Activated CD4-positive, alpha-beta T cell treated with anti-CD3 and anti-CD28 coated beads, Interleukin-2, amount 10 ng/mL, durations not matched to agents 24 days and 14 days (primary cell): ENCODE results near the gene DPYSL4. TPM values are rescaled to one million over a fixed set of nuclear protein-coding genes. Genes with fewer than 3 reads are reported as not detected.

Source experiments
- DNase-seq: peaks from one replicate; pipeline ENCODE4 v3.0.0; 2022
- H3K27ac Mint-ChIP-seq: one replicate; pipeline ENCODE4 v1.8.0; 2022; ENCODE audit warnings: mild to moderate bottlenecking, mixed read lengths
- H3K27me3 Mint-ChIP-seq: one replicate; pipeline ENCODE4 v1.8.0; 2022; ENCODE audit warnings: mixed read lengths
- H3K36me3 Mint-ChIP-seq: one replicate; pipeline ENCODE4 v1.8.0; 2022; ENCODE audit warnings: low read depth, mild to moderate bottlenecking, mixed read lengths
- H3K4me1 Mint-ChIP-seq: one replicate; pipeline ENCODE4 v1.8.0; 2021; ENCODE audit warnings: mixed read lengths
- H3K4me3 Mint-ChIP-seq: one replicate; pipeline ENCODE4 v1.8.0; 2022; ENCODE audit warnings: mild to moderate bottlenecking, moderate library complexity, mixed read lengths
- H3K9me3 Mint-ChIP-seq: one replicate; pipeline ENCODE4 v1.8.0; 2021; ENCODE audit warnings: mixed read lengths
- intact Hi-C: fragments of 100-400 bp; cut with micrococcal nuclease; formaldehyde crosslinking; loops from one replicate; pipeline ENCODE4 v1.15.1; 2023
- total RNA-seq: library from RNA; stranded (reverse); gene quantifications from 2 replicates; pipeline ENCODE4 v1.2.3, GENCODE V29; 2022

DPYSL4 gene
- total RNA-seq, 1 donor from 2014 or later = 32.5 TPM

DNA sequence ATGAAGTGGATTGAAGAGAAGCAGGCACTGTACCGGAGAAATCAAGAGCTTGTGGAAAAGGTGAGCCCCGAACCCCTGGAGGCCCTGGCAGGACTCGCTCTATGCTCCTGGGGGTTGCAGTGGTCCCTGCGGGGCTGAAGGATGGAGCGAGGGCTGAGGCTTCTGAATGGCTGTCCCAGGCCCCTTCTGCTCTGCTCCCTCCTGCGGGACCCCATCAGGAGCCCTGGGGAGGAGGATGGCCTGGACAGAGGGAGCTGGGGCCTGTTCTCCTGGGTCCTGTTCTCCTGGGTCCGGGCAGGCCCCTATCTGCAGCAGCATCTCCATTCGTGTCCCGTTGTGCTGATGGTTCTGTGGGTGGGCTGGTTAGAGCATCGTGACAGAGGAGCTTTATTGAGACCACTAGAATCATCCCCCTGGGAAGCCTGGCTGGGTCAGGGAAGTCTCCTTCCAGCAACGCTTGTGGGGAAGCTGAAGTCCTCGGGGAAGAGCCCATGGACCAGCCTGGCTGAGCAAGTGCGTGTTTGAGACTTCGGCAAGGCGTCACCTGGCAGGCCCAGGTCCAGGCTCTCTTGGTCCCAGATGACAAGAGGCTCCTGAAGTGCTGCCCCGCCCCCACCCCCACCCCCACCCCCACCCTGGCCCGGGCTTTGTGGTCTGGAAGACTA is 41.1 kb upstream of the DPYSL4 start:
- Mint-ChIP-seq H3K27ac (no peak overlapping the region), H3K4me1 (no peaks in the 10 kb centered on the region), H3K36me3 (no peaks in the 10 kb centered on the region), H3K9me3 (no peaks in the 10 kb centered on the region), H3K4me3 (no peak overlapping the region), H3K27me3 (no peaks in the 10 kb centered on the region)
- DNase-seq = no peak
- intact Hi-C loops = no loop called here

DNA sequence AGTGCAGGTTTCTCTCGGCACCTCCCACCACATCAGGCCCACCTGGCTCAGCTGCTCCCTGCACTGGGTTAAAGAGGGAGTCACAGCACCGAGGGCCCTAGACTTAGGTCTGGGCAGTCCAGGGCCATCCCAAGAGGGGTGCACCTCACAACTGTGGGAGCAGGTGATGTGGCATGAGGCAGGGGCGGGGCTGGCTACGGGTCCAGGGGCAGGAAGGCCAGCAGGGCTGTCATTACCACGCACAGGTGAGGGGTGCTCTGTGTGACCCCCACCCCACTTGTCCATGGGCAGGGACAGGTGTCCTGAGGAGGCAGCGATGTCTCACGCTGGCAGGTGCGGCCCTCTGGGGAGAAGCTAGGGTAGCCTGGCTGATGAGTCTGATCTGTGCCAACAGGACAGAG is 40.5 kb upstream of the DPYSL4 start:
- no peaks in the 10 kb centered on the region for H3K9me3 Mint-ChIP-seq
- no peak overlapping the region for H3K4me3 Mint-ChIP-seq
- DNase-seq = no peak
- intact Hi-C loops = no loop called here
- H3K4me1 Mint-ChIP-seq = no peaks in the 10 kb centered on the region
- no peaks in the 10 kb centered on the region for H3K27me3 Mint-ChIP-seq
- H3K27ac Mint-ChIP-seq = no peak overlapping the region
- H3K36me3 Mint-ChIP-seq = no peaks in the 10 kb centered on the region

DNA sequence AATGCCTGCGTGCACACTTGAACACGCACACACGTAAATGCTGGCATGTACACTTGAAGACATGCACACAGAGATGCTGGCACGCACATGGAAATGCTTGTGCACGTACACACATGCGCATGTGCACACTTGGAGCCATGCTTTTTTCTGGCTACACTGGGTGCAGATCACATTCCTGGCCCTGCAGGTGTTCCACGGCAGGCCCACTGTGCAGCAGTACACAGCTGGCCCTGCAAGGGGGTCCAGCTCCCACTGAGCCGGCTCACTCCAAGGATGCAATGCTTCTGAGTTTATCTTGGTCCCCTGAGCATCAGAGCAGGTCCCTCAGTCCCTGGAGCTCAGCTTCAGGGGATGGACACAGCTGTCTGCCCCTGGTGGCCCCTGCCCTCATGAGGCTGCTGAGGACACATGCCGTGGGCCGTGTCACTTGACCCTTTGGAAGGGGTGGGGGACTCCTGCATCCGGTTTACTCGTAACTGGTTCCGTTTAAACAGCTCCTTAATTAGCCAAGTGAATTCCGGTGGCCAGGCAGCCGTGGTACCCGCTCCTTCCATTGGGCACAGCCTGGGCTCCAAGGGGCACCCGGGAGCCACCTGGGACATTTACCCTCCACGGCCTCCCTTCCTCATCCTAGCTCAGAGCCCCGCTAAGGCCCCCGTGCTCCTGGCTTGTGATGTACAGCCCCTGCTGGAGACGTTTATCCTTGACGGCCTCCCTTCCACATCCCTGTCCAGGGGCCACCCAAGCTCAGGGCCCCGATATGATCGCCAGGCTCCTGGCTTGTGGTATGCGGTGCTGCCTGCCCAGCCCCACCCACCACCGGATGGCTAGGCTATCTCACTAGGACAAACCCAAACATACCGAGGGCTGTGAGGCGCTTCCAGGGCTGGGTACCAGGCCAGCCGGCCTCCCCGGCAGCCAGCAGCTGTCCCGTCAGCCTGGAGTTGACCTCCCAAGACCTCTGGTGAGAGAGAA is 39.5 kb upstream of the DPYSL4 start:
- no peaks in the 10 kb centered on the region for H3K4me1 Mint-ChIP-seq
- no peak overlapping the region for H3K4me3 Mint-ChIP-seq
- no peaks in the 10 kb centered on the region for H3K9me3 Mint-ChIP-seq
- H3K27me3 Mint-ChIP-seq = no peaks in the 10 kb centered on the region
- no peaks in the 10 kb centered on the region for H3K36me3 Mint-ChIP-seq
- H3K27ac Mint-ChIP-seq = no peak overlapping the region
- intact Hi-C loops = no loop called here
- no peak for DNase-seq

DNA sequence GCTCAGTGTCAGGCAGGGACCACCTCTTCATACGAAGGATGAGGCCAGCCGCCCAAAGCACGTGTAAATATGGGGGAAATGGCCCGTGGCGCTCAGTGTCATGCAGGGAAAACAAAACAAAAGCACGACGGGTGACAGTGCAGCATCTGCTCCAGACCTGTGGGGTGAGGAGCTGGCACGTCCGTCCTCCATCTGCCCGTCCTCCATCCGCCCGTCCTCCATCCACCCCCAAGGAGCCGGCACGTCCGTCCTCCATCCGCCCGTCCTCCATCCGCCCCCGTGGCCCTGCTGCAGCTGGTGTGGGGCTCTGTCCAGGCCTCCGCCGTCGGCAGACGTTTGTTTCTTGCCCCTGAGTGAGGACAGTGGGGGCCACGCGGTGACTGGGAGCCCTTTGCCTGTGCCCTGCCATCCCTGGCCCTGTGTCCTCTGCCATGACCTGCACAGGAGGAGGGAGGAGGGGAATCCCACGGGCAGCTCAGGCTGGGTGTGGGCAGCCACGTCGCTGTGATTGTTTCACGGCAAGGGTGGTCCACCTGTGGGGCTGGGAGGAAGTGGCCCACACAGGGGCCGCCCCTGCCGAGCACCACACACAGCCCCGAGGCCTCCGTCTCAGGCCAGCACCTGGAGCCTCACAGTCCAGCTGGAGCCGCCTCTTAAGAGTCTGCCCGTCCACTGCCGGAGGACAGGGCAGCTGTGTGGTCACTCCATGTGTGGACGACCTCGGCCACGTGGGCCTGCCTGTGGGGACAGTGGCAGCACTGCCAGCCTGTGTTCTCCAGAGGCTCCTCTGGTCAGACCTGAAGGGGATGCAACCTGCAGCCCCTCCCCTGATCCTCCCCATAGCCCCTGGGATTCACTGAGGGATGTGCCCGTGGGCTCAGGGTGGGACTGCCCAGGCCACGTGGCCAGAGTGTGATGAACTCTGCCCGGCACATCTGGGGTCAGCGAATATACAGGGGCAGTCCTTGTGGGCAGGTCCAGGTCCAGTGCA is 38.2 kb upstream of the DPYSL4 start:
- intact Hi-C loops = no loop called here
- Mint-ChIP-seq H3K9me3 (no peaks in the 10 kb centered on the region), H3K4me3 (no peak overlapping the region), H3K27me3 (no peaks in the 10 kb centered on the region), H3K27ac (no peak overlapping the region), H3K4me1 (no peaks in the 10 kb centered on the region), H3K36me3 (no peaks in the 10 kb centered on the region)
- DNase-seq = no peak

DNA sequence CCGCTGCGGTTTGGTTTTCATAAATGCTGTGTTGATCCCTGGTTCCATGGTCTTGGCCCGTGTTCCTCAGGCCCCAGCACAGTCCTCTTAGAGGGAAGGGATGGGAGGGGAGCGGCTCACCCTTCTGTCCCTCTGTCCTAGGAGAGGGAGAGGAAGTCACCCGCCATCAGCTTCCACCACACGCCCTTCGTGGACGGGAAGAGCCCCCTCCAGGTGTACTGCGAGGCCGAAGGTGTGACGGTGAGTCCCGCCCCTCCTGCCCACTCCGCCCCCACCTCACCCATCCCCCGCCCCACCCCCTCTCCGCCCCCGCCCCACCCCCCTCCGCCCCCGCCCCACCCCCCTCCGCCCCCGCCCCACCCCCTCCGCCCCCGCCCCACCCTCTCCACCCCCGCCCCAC is 37.5 kb upstream of the DPYSL4 start:
- DNase-seq = no peak
- Mint-ChIP-seq H3K27me3 (no peaks in the 10 kb centered on the region), H3K4me3 (no peak overlapping the region), H3K27ac (no peak overlapping the region), H3K9me3 (no peaks in the 10 kb centered on the region), H3K4me1 (no peaks in the 10 kb centered on the region), H3K36me3 (no peaks in the 10 kb centered on the region)
- intact Hi-C loops = no loop called here

DNA sequence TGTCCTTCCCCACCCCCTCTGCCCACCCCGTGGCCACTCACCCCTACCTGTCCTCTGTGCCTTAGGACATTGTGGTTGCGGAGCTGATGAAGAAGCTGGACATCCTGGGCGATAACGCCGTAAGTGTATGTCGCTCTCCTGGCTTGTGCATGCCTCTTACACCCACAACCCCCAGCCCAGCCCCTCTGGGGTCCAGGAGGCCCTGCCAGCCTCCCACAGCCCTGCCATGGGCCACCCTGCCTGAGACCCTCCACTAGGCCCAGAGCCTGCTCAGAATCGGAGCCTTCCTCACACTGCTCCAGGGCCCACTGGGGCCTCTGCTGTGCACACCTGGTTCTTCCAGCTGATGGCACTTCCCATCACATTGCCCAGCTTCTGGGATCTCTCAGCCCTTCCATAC is 36.8 kb upstream of the DPYSL4 start:
- H3K4me3 Mint-ChIP-seq = no peak overlapping the region
- no peaks in the 10 kb centered on the region for H3K9me3 Mint-ChIP-seq
- no peaks in the 10 kb centered on the region for H3K4me1 Mint-ChIP-seq
- no peaks in the 10 kb centered on the region for H3K36me3 Mint-ChIP-seq
- intact Hi-C loops = no loop called here
- no peaks in the 10 kb centered on the region for H3K27me3 Mint-ChIP-seq
- H3K27ac Mint-ChIP-seq = peak overlapping the region; percentile 23
- no peak for DNase-seq

DNA sequence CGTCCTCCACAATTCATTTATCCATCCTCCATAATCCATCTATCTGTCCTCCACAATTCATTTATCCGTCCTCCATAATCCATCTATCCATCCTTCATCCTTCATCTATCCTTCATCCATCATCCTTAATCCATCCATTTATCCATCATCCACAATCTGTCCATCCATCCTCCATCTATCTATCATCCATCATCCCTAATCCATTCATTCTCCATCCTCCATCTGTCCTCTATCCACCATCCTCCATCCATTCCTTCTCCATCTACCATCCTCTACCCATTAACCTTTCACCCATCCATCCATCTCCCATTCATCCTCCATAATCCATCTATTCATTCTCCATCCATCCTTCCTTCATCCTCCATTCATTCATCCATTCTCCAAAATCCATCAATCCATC is 36.0 kb upstream of the DPYSL4 start:
- intact Hi-C loops = no loop called here
- Mint-ChIP-seq H3K27me3 (no peaks in the 10 kb centered on the region), H3K4me1 (no peaks in the 10 kb centered on the region), H3K27ac (no peak overlapping the region), H3K36me3 (no peaks in the 10 kb centered on the region), H3K4me3 (no peak overlapping the region), H3K9me3 (no peaks in the 10 kb centered on the region)
- DNase-seq = no peak

DNA sequence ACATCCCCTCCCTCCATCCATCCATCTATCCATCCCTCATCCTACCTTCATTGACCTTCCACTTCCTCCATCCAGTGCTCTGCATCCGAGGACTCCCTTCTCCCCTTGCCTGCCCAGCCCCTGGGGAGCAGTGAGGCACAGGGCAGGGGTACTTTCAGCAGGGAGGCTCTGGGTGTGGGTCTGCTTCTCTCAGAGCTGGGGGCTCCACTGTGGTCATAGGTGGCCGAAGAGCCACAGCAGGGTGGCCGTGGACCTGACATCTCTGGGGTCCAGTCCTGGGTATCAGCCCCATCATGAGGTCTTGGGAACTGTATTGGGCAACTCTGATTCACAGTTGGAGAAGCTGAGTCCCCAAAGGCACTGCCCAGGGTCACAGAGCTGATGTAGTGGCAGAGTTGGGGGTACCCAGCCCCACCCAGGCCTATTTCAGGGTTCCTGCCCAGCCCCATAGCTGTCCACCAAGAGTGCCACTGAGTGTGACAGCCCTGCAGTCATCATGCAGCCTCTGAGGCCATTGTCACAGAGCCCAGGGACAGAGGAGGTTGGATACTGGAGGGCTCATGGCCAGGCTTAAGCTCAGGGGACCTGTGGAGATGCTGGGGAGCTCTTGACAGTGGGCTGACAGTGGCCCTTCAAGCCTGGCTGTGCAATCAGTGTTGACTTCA is 35.3 kb upstream of the DPYSL4 start:
- no peak overlapping the region for H3K27ac Mint-ChIP-seq
- H3K9me3 Mint-ChIP-seq = no peaks in the 10 kb centered on the region
- no peaks in the 10 kb centered on the region for H3K4me1 Mint-ChIP-seq

DNA sequence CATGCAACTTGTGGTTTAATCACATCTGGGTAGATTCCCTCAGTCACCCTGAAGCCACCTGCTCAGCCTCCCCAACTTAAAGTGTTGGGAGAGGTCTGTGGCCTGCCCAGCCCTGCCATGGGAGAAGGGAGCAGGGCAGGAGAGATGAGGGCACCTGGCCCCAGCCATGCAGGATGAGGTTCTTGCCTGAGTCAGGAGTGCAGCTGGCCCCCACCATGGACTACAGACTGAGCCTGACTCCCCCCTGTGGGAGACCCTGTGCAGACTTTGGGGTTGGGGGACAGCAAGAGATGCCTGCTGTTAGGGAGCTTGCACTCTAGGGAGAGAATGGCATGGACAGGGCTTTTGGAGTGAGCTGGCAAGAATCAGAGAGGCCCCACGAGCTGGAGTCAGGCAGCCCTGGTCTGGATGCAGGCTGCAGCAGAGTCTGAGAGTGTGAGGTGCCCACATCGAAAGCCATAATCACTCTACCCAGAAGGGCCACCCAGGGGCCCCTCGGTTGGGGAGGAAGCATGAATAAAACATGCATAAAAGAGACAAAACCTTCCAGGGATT is 34.7 kb upstream of the DPYSL4 start:
- DNase-seq = no peak
- no peaks in the 10 kb centered on the region for H3K9me3 Mint-ChIP-seq
- no peaks in the 10 kb centered on the region for H3K27me3 Mint-ChIP-seq
- intact Hi-C loops = no loop called here
- no peak overlapping the region for H3K27ac Mint-ChIP-seq
- H3K36me3 Mint-ChIP-seq = no peaks in the 10 kb centered on the region
- H3K4me1 Mint-ChIP-seq = no peaks in the 10 kb centered on the region
- H3K4me3 Mint-ChIP-seq = no peak overlapping the region

More for the DNA sequence above, 35.3 kb upstream of the DPYSL4 start:
- DNase-seq = no peak
- H3K4me3 Mint-ChIP-seq = no peak overlapping the region
- H3K36me3 Mint-ChIP-seq = no peaks in the 10 kb centered on the region
- no peaks in the 10 kb centered on the region for H3K27me3 Mint-ChIP-seq
- intact Hi-C loops = no loop called here

DNA sequence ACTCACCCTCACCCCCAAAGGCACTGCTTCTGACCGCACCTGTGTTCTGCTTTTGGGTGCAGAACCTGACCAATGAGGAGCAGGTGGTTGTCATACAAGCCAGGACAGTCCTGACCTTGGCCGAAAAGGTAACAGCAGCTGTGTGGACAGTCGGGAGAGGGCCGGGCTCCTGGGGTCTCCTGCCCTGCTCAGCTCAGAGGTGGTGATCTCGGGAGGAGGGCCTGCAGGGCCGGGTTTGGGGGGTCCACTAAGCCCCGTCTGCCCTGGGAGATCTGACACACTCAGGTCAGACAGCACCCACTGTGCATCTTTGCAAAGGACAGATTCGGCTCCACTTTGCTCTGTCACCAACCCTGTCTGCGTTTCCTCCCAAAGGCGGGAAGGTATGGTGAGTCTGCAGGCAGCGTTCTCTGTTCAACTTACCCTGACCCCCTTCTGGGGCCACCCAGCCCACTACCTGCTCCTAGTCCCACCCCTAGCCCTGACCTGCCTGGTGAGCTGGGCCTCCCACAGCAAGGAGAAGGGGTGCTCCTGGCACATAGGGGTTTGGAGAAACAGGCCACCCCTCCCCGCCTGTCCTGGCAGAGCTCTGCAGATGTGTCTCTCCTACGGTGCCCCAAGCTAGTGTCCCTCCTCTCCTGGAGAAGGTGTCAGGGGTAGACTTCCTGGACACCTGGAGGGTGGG is 33.7 kb upstream of the DPYSL4 start:
- no peak for DNase-seq
- H3K4me3 Mint-ChIP-seq = no peak overlapping the region
- H3K27ac Mint-ChIP-seq = no peak overlapping the region
- H3K27me3 Mint-ChIP-seq = no peaks in the 10 kb centered on the region
- peaks cover 4% of the 10 kb centered on the region for H3K4me1 Mint-ChIP-seq
- intact Hi-C loops = no loop called here
- no peaks in the 10 kb centered on the region for H3K36me3 Mint-ChIP-seq
- no peaks in the 10 kb centered on the region for H3K9me3 Mint-ChIP-seq

DNA sequence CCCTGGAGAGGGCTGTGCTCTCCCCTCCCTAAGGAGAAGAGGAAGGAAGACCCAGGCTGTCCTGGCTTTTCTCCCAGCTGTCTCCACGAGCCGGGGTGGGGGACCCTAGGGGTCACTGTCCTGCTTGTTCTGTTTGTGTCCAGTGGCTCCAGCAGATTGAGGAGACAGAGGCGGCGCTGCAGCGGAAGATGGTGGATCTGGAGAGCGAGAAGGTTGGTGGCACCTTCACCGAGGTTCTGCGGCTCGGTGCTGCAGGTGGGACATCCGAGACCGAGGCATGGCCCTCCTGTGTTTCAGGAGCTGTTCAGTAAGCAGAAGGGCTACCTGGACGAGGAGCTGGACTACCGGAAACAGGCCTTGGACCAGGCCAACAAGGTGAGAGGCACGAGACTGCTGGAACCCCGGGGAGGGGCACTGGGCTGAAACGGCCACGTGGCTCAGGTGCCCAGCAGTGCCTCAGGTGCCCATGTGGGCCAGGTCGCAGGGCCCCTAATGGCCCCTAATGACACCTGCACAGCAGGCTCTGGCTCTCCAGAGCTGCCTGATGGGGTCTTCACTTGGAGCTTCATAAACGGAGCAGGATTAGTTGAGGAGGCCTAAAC is 33.0 kb upstream of the DPYSL4 start:
- DNase-seq = no peak
- Mint-ChIP-seq H3K4me3 (no peak overlapping the region), H3K4me1 (peaks cover 7% of the 10 kb centered on the region), H3K27ac (no peak overlapping the region), H3K27me3 (no peaks in the 10 kb centered on the region), H3K9me3 (no peaks in the 10 kb centered on the region), H3K36me3 (no peaks in the 10 kb centered on the region)
- intact Hi-C loops = no loop called here

DNA sequence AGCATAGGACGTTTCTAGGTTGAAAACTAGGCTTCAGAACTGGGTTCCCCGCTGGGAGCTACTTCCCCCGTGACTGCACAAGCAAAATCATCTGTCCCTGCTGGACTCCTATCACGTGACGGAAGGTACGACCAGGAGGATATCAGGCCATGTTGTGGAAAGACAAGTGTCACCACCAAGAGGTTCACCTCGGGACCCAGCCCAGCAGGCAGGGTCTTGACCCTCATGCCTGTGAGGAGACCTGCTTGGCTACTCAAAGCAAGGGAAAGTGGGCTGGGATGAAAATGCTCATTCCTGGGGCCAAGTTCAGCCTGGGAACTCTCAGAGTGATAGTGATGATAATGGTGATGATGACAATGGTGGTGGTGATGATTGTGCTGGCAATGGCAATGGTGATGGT is 32.3 kb upstream of the DPYSL4 start:
- no peak overlapping the region for H3K27ac Mint-ChIP-seq
- intact Hi-C loops = no loop called here
- DNase-seq = no peak

More for the DNA sequence above, 32.3 kb upstream of the DPYSL4 start:
- Mint-ChIP-seq H3K36me3 (no peaks in the 10 kb centered on the region), H3K9me3 (no peaks in the 10 kb centered on the region), H3K27me3 (no peaks in the 10 kb centered on the region), H3K4me1 (peaks cover 14% of the 10 kb centered on the region), H3K4me3 (no peak overlapping the region)
